Left lung (tissue), 10 donors: ENCODE results near the gene CNPPD1. TPM values are rescaled to one million over a fixed set of nuclear protein-coding genes. Genes with fewer than 3 reads are reported as not detected.

ENCODE experiments used
- ATAC-seq: fragments of 200-7000 bp; cut with Tn5 transposase; one replicate; pipeline ENCODE4 v1.9.1; 2020; ENCODE audit warnings: moderate library complexity
- DNase-seq, 4 donors: peaks; one replicate each; pipeline ENCODE4 v3.0.0-alpha.2; 2013 to 2020
- H3K27ac ChIP-seq, 2 donors: fragments of 200-600 bp; sonication (generic) in 1 of 2; one replicate each; pipeline versions ENCODE4 v1.5.0 to v1.8.0; 2020 to 2021
- H3K27me3 ChIP-seq, 2 donors: fragments of 200-600 bp; sonication (generic) in 1 of 2; one replicate each; pipeline versions ENCODE4 v1.5.0 to v1.8.0; 2020 to 2021
- H3K36me3 ChIP-seq, 2 donors: fragments of 200-600 bp; sonication (generic) in 1 of 2; one replicate each; pipeline versions ENCODE4 v1.5.0 to v1.8.0; 2020 to 2021
- H3K4me1 ChIP-seq, 2 donors: fragments of 200-600 bp; one replicate each; pipeline ENCODE4 v1.8.0; 2021
- H3K4me3 ChIP-seq, 2 donors: fragments of 200-600 bp; sonication (generic) in 1 of 2; one replicate each; pipeline versions ENCODE4 v1.5.0 to v1.8.0; 2020 to 2021; ENCODE audit warnings: mild to moderate bottlenecking in 1 of 2
- H3K9me3 ChIP-seq, 2 donors: fragments of 200-600 bp; sonication (generic) in 1 of 2; one replicate each; pipeline versions ENCODE4 v1.5.0 to v1.8.0; 2020 to 2021
- CTCF ChIP-seq, 2 donors: fragments of 200-600 bp; sonication (generic) in 1 of 2; IDR thresholded peaks; one replicate each; pipeline versions ENCODE4 v1.5.0 to v1.8.0; 2021; ENCODE audit warnings: antibody characterized with exemption in 2 of 2
- intact Hi-C, 2 donors: fragments of 100-400 bp; cut with DNase I; formaldehyde crosslinking; loops; one replicate each; pipeline versions ENCODE4 v1.11.2 to v1.14.2; 2022
- polyA plus RNA-seq, 6 donors: library from polyadenylated mRNA; unstranded; fragments of 120-200 nt; gene quantifications; one replicate each; pipeline ENCODE4 v1.2.1, GENCODE V29; 2013; ENCODE audit not compliant: insufficient read length in 6 of 6
- total RNA-seq, 2 donors: library from RNA; stranded (reverse); fragmentation: NEBNext Ultra II Directional; extraction: Animal tissue kit (Norgen Biotek cat#: 25700); gene quantifications; one replicate each; pipeline ENCODE4 v1.2.1, GENCODE V29; 2021
- donor health status: DM: no; HTN: yes; CAD: no.
- donor health status: DM: no; HTN: no; CAD: no.

Gene CNPPD1
- total and polyA plus RNA-seq, 8 donors, result 34.6 to 68.2 (median 42.0) TPM

GRCh38 chr2:219209236-219210195 is 32.8 kb upstream of the CNPPD1 start:
- Histone ChIP-seq H3K4me3 (no peak overlapping the region), H3K27ac (peak overlapping the region in 1 of 2 donors; percentile 5), H3K36me3 (peaks cover 0 to 65% of the 10 kb centered on the region in 2 donors), H3K27me3 (no peaks in the 10 kb centered on the region), H3K9me3 (peaks cover 0 to 2% of the 10 kb centered on the region in 2 donors), H3K4me1 (peaks cover 14 to 35% of the 10 kb centered on the region in 2 donors)
- intact Hi-C loops, result no loop called here
- DNase-seq (no peak), ATAC-seq (no peak)
- no peak for TF ChIP-seq CTCF (IDR thresholded peaks at IDR 0.05)

GRCh38 chr2:219207884-219208740 is 31.4 kb upstream of the CNPPD1 start:
- Histone ChIP-seq H3K36me3 (peaks cover 0 to 51% of the 10 kb centered on the region in 2 donors), H3K27ac (peak overlapping the region; percentile 94 to 95), H3K9me3 (peaks cover 0 to 4% of the 10 kb centered on the region in 2 donors), H3K4me1 (peaks cover 14 to 35% of the 10 kb centered on the region in 2 donors), H3K4me3 (peak overlapping the region in 1 of 2 donors; percentile 61), H3K27me3 (no peaks in the 10 kb centered on the region)
- intact Hi-C loops, result no loop called here
- ATAC-seq, result peak; percentile 3
- TF ChIP-seq CTCF (IDR thresholded peaks at IDR 0.05), result no peak
- DNase-seq, result peak in 2 of 4 donors; percentile 40 to 47

GRCh38 chr2:219207134-219207883 is 30.6 kb upstream of the CNPPD1 start:
- H3K4me1 ChIP-seq, result peaks cover 14 to 35% of the 10 kb centered on the region in 2 donors
- intact Hi-C loops, result no loop called here
- TF ChIP-seq CTCF (IDR thresholded peaks at IDR 0.05), result no peak
- peaks cover 0 to 4% of the 10 kb centered on the region in 2 donors for H3K9me3 ChIP-seq
- no peaks in the 10 kb centered on the region for H3K27me3 ChIP-seq
- peak overlapping the region; percentile 94 to 95 for H3K27ac ChIP-seq
- DNase-seq (no peak), ATAC-seq (no peak)
- H3K36me3 ChIP-seq, result peaks cover 0 to 43% of the 10 kb centered on the region in 2 donors
- H3K4me3 ChIP-seq, result peak overlapping the region; percentile 50 to 61

GRCh38 chr2:219206328-219207133 is 29.8 kb upstream of the CNPPD1 start, which contains the start of gene ZFAND2B:
ZFAND2B (plus strand) TSS chr2:219206782; CDS start chr2:219206988, 206 bp downstream.
- DNase-seq (peak; percentile 94 to 99 (median 96)), ATAC-seq (peak; percentile 96)
- Histone ChIP-seq H3K4me1 (peaks cover 14 to 35% of the 10 kb centered on the region in 2 donors), H3K36me3 (peaks cover 0 to 38% of the 10 kb centered on the region in 2 donors), H3K9me3 (peaks cover 0 to 4% of the 10 kb centered on the region in 2 donors), H3K27ac (peak within 1 kb of the TSS; percentile 94 to 95), H3K4me3 (peak within 1 kb of the TSS; percentile 50 to 61), H3K27me3 (no peaks in the 10 kb centered on the region)
- intact Hi-C loops, result no loop called here
- no peak for TF ChIP-seq CTCF (IDR thresholded peaks at IDR 0.05)
